ENCODE measurements around the gene GPC3.

Gene GPC3

DNA sequence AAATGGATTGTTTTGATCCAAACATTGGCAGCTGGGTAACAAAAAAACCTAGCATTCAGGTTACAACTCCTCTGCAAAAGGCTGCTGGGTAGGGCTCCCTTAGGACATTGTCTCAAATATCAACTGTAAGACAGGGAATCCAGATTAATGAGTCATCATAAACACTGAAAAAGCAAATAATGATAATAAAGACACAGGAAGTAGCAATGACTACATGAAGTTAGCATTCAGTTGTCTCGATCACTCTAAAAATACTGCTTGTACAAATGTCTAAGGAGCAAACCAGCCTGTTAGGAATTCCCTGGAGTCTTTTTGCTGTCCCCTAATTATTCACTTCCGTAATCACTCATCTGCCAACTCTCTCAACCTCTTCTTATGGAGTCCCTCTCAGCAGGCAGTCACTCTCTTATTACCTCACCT, 259.2 kb downstream of the GPC3 start (continued):
- TF ChIP-seq, protein P1, sequence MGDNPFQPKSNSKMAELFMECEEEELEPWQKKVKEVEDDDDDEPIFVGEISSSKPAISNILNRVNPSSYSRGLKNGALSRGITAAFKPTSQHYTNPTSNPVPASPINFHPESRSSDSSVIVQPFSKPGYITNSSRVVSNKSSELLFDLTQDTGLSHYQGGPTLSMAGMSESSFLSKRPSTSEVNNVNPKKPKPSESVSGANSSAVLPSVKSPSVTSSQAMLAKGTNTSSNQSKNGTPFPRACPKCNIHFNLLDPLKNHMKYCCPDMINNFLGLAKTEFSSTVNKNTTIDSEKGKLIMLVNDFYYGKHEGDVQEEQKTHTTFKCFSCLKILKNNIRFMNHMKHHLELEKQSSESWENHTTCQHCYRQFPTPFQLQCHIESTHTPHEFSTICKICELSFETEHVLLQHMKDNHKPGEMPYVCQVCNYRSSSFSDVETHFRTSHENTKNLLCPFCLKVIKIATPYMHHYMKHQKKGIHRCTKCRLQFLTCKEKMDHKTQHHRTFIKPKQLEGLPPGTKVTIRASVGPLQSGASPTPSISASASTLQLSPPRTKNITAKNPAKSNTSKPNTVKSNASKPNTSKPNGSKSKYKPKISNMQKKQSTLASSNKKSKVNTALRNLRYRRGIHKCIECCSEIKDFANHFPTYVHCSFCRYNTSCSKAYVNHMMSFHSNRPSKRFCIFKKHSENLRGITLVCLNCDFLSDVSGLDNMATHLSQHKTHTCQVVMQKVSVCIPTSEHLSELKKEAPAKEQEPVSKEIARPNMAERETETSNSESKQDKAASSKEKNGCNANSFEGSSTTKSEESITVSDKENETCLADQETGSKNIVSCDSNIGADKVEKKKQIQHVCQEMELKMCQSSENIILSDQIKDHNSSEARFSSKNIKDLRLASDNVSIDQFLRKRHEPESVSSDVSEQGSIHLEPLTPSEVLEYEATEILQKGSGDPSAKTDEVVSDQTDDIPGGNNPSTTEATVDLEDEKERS (tag by site-specific recombination; IDR thresholded peaks at IDR 0.05), result no peak
- TF ChIP-seq KLF7 (tag by site-specific recombination; IDR thresholded peaks at IDR 0.05; ENCODE audit: borderline replicate concordance) (no peak), SALL2 (tag by site-specific recombination; IDR thresholded peaks at IDR 0.05; ENCODE audit: borderline replicate concordance) (no peak), ZNF423 (tag by site-specific recombination; IDR thresholded peaks at IDR 0.05) (no peak), ZNF530 (tag by site-specific recombination; IDR thresholded peaks at IDR 0.05; ENCODE audit: low read depth) (no peak), ZNF521 (tag by site-specific recombination; IDR thresholded peaks at IDR 0.05) (no peak), ZNF404 (tag by site-specific recombination; IDR thresholded peaks at IDR 0.05) (no peak), ZFP3 (tag by site-specific recombination; IDR thresholded peaks at IDR 0.05; ENCODE audit: low read depth) (no peak), ZBTB21 (tag by site-specific recombination; IDR thresholded peaks at IDR 0.05) (peak; percentile 14; the same call in 1 of the 2 replicates), ZNF112 (tag by site-specific recombination; IDR thresholded peaks at IDR 0.05) (no peak), ZNF274 (IDR thresholded peaks at IDR 0.05; ENCODE audit: low read length) (no peak), ZNF274 (tag by site-specific recombination; IDR thresholded peaks at IDR 0.05; ENCODE audit: borderline replicate concordance) (no peak), YY2 (tag by site-specific recombination; IDR thresholded peaks at IDR 0.05) (no peak), HOXD13 (CRISPR knock-in tag; IDR thresholded peaks at IDR 0.05; ENCODE audit: borderline replicate concordance) (no peak), ZNF248 (tag by site-specific recombination; IDR thresholded peaks at IDR 0.05) (no peak), SETDB1 (IDR thresholded peaks at IDR 0.05; ENCODE audit: insufficient read length, low read length) (no peak), ZNF416 (tag by site-specific recombination; IDR thresholded peaks at IDR 0.05) (no peak), ZBTB7A (tag by site-specific recombination; IDR thresholded peaks at IDR 0.05; ENCODE audit: low read depth) (0 out of 2 replicates have a peak, but pooled peaks have one; percentile 22), ZEB2 (tag by site-specific recombination; IDR thresholded peaks at IDR 0.05) (no peak), IKZF3 (tag by site-specific recombination; IDR thresholded peaks at IDR 0.05) (0 out of 2 replicates have a peak, but pooled peaks have one; percentile 19), OVOL3 (tag by site-specific recombination; IDR thresholded peaks at IDR 0.05) (no peak), TCF7L2 (IDR thresholded peaks at IDR 0.05; ENCODE audit: borderline replicate concordance, low read depth, low read length) (no peak), ZNF341 (tag by site-specific recombination; IDR thresholded peaks at IDR 0.05; ENCODE audit: low read depth) (no peak), ZNF600 (tag by site-specific recombination; IDR thresholded peaks at IDR 0.05) (peak; percentile 61; the same call in 1 of the 2 replicates)
- TF ChIP-seq, protein P2, sequence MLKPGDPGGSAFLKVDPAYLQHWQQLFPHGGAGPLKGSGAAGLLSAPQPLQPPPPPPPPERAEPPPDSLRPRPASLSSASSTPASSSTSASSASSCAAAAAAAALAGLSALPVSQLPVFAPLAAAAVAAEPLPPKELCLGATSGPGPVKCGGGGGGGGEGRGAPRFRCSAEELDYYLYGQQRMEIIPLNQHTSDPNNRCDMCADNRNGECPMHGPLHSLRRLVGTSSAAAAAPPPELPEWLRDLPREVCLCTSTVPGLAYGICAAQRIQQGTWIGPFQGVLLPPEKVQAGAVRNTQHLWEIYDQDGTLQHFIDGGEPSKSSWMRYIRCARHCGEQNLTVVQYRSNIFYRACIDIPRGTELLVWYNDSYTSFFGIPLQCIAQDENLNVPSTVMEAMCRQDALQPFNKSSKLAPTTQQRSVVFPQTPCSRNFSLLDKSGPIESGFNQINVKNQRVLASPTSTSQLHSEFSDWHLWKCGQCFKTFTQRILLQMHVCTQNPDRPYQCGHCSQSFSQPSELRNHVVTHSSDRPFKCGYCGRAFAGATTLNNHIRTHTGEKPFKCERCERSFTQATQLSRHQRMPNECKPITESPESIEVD (tag by site-specific recombination; IDR thresholded peaks at IDR 0.05), result peak; percentile 58
- TF ChIP-seq, protein P3, sequence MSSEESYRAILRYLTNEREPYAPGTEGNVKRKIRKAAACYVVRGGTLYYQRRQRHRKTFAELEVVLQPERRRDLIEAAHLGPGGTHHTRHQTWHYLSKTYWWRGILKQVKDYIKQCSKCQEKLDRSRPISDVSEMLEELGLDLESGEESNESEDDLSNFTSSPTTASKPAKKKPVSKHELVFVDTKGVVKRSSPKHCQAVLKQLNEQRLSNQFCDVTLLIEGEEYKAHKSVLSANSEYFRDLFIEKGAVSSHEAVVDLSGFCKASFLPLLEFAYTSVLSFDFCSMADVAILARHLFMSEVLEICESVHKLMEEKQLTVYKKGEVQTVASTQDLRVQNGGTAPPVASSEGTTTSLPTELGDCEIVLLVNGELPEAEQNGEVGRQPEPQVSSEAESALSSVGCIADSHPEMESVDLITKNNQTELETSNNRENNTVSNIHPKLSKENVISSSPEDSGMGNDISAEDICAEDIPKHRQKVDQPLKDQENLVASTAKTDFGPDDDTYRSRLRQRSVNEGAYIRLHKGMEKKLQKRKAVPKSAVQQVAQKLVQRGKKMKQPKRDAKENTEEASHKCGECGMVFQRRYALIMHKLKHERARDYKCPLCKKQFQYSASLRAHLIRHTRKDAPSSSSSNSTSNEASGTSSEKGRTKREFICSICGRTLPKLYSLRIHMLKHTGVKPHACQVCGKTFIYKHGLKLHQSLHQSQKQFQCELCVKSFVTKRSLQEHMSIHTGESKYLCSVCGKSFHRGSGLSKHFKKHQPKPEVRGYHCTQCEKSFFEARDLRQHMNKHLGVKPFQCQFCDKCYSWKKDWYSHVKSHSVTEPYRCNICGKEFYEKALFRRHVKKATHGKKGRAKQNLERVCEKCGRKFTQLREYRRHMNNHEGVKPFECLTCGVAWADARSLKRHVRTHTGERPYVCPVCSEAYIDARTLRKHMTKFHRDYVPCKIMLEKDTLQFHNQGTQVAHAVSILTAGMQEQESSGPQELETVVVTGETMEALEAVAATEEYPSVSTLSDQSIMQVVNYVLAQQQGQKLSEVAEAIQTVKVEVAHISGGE (tag by site-specific recombination; conservative IDR thresholded peaks at IDR 0.05; ENCODE audit: low read depth), result peak; percentile 17; the same call in 1 of the 2 replicates
- TF ChIP-seq, protein P4, sequence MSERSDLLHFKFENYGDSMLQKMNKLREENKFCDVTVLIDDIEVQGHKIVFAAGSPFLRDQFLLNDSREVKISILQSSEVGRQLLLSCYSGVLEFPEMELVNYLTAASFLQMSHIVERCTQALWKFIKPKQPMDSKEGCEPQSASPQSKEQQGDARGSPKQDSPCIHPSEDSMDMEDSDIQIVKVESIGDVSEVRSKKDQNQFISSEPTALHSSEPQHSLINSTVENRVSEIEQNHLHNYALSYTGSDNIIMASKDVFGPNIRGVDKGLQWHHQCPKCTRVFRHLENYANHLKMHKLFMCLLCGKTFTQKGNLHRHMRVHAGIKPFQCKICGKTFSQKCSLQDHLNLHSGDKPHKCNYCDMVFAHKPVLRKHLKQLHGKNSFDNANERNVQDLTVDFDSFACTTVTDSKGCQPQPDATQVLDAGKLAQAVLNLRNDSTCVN (tag by site-specific recombination; optimal IDR thresholded peaks at IDR 0.05), result no peak
- TF ChIP-seq, protein P5, sequence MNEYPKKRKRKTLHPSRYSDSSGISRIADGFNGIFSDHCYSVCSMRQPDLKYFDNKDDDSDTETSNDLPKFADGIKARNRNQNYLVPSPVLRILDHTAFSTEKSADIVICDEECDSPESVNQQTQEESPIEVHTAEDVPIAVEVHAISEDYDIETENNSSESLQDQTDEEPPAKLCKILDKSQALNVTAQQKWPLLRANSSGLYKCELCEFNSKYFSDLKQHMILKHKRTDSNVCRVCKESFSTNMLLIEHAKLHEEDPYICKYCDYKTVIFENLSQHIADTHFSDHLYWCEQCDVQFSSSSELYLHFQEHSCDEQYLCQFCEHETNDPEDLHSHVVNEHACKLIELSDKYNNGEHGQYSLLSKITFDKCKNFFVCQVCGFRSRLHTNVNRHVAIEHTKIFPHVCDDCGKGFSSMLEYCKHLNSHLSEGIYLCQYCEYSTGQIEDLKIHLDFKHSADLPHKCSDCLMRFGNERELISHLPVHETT (tag by site-specific recombination; IDR thresholded peaks at IDR 0.05), result peak; percentile 62; the same call in 1 of the 2 replicates
- TF ChIP-seq, protein P6, sequence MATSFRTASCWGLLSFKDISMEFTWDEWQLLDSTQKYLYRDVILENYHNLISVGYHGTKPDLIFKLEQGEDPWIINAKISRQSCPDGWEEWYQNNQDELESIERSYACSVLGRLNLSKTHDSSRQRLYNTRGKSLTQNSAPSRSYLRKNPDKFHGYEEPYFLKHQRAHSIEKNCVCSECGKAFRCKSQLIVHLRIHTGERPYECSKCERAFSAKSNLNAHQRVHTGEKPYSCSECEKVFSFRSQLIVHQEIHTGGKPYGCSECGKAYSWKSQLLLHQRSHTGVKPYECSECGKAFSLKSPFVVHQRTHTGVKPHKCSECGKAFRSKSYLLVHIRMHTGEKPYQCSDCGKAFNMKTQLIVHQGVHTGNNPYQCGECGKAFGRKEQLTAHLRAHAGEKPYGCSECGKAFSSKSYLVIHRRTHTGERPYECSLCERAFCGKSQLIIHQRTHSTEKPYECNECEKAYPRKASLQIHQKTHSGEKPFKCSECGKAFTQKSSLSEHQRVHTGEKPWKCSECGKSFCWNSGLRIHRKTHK (tag by site-specific recombination; IDR thresholded peaks at IDR 0.05), result 0 out of 2 replicates have a peak, but pooled peaks have one; percentile 15

Measured in HEK293 (cell line).